Hepatocyte (in vitro differentiated cells): ENCODE data around the gene CLIP2.
"Not testable (repeated sequence)": the region's sequence is repeated elsewhere in the genome, so short reads cannot be mapped to it uniquely, and the experiment has no call there.

Source experiments
- CTCF ChIP-seq: fragments of 200-600 bp; sonication (generic); IDR thresholded peaks from 2 replicates; pipeline ENCODE4 v1.5.1; 2016; ENCODE audit warnings: antibody characterized with exemption, mild to moderate bottlenecking; ENCODE audit not compliant: poor library complexity
- EZH2 ChIP-seq: fragments of 200-600 bp; sonication (generic); IDR thresholded peaks from 2 replicates; pipeline ENCODE4 v1.6.1; 2016; ENCODE audit warnings: antibody characterized with exemption, mild to moderate bottlenecking, borderline replicate concordance
- EZH2phosphoT487 ChIP-seq: fragments of 200-600 bp; sonication (generic); IDR thresholded peaks from one replicate; pipeline ENCODE4 v1.6.1; 2018; ENCODE audit warnings: antibody characterized with exemption, mild to moderate bottlenecking, low read depth, moderate library complexity; ENCODE audit not compliant: unreplicated experiment, severe bottlenecking

DNA sequence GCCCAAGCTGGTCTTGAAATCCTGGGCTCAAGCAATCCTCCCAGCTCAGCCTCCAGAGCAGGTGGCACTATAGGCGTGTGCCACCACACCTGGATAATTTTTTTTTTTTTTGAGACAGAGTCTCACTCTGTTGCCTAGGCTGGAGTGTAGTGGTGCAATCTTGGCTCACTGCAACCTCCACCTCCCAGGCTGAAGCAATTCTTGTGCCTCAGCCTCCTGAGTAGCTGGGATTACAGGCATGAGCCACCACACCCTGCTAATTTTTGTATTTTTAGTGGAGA, 148.0 kb downstream of the CLIP2 start:
- TF ChIP-seq CTCF, EZH2, EZH2phosphoT487: not testable (repeated sequence)
